ENCODE measurements around the gene RIBC1.

RIBC1 gene

DNA sequence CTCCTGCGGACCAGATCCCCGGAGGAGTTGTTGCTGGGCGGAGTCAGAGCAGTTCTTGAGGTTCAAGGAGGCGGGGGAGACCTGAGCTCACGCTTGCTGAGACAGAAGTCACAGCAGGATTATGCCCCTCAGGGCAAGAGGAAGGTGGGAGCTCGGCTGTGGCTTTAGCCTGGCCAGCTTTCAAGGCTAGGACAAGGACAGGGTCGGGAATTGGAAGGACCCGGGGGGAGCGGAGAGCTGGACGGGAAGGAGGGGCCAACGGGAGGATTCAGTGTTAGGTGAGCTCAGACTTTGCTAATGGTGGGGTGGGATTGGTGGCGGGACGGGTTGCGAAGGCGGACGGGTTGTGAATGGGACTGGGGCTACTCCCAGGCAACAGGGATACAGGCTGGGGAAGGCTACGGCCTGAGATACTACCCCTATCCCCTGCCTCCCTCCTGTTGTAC, at the start of gene RIBC1:
Gene RIBC1 (plus strand): TSS at position 13 of the 446 bp plus-strand sequence. CDS start 3,404 bp downstream, outside the sequence.
- no peak for TF ChIP-seq GATA3 (IDR thresholded peaks at IDR 0.05; ENCODE audit: low read depth, low read length)
- no peak for TF ChIP-seq GATA2 (IDR thresholded peaks at IDR 0.05; ENCODE audit: low read depth, low read length)

DNA sequence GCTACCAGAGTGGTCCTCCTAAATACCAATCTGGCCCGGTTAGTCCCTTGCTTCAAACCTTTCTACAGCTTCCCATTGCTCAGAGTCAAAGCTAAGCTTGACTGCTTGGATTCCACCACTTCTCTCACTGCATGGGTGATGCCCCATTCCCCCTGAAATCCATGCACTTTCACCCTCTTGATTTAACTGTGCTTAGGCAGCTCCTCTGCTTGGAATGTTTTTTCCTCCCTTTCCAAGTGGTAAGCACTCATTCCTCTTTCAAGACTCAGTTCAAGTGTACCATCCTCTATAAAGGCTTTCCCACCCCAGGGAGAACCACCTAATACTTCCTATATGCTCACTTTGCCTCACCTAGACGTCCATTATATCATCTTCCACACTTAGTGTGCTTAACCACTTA, 49.4 kb upstream of the RIBC1 start:
- no peak for TF ChIP-seq GATA3 (IDR thresholded peaks at IDR 0.05; ENCODE audit: low read depth, low read length)
- no peak for TF ChIP-seq GATA2 (IDR thresholded peaks at IDR 0.05; ENCODE audit: low read depth, low read length)

GRCh38 chrX:53374222-53374820, 48.4 kb upstream of the RIBC1 start:
- TF ChIP-seq GATA3 (IDR thresholded peaks at IDR 0.05; ENCODE audit: low read depth, low read length) (no peak), GATA2 (IDR thresholded peaks at IDR 0.05; ENCODE audit: low read depth, low read length) (no peak)

DNA sequence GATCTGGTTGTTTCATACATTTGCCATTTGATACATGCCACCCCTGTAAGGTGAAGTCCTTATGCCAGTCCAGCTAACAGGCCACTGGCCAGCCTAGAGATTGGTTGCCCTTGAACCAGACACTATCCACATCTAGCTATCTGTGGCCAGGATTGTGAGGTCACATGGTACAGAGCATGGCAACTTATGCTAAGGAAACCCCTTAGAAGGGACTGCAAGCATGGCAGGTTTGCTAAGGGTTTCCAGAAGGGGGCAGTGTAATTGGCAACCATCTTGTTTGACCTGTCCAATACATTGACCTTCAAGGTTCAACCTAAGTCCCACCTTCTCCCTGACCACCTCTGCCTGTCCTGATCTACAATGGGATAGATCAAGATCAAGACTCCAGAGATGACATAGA, 47.8 kb upstream of the RIBC1 start:
- TF ChIP-seq GATA3 (IDR thresholded peaks at IDR 0.05; ENCODE audit: low read depth, low read length), result no peak
- no peak for TF ChIP-seq GATA2 (IDR thresholded peaks at IDR 0.05; ENCODE audit: low read depth, low read length)

DNA sequence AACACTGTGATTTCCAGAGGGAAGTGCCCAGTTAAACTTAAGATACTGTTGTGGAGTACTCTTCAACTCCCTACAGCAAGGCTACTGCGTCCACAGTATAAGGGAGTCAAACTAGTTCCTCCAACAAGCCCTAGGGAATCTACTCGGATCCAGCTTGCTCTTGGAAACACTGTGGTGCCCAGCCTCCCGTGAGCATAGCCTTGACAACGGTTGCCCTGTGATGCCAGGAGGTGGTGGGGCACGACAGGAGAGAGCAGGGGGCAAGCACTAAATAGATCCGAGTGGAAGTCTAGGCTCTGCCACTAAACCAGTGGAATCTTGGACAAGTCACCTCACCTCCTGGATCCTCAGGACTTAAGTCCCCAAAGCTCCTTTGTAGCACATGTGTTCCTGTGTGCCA, 45.8 kb upstream of the RIBC1 start:
- TF ChIP-seq GATA3 (IDR thresholded peaks at IDR 0.05; ENCODE audit: low read depth, low read length), result no peak
- TF ChIP-seq GATA2 (IDR thresholded peaks at IDR 0.05; ENCODE audit: low read depth, low read length), result no peak

DNA sequence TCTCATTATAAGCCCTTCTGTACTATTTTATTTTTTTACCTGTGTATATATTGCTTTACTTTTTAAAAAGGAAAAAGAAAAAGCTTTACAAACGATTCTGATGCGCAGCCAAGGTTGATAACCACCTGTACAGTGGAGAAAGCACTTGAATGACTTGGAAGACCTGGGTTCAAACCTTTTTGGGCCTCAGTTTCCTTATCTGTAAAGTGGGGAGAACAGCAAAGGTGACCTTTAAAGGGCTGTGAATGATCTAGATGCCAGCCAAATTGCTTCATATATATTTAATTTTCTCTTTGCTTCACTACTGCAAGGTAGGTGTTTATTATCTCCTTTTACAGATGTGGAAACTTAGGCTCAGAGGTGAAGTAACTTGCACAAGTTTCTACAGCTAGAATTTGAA, 45.2 kb upstream of the RIBC1 start:
- TF ChIP-seq GATA3 (IDR thresholded peaks at IDR 0.05; ENCODE audit: low read depth, low read length) (no peak), GATA2 (IDR thresholded peaks at IDR 0.05; ENCODE audit: low read depth, low read length) (no peak)

DNA sequence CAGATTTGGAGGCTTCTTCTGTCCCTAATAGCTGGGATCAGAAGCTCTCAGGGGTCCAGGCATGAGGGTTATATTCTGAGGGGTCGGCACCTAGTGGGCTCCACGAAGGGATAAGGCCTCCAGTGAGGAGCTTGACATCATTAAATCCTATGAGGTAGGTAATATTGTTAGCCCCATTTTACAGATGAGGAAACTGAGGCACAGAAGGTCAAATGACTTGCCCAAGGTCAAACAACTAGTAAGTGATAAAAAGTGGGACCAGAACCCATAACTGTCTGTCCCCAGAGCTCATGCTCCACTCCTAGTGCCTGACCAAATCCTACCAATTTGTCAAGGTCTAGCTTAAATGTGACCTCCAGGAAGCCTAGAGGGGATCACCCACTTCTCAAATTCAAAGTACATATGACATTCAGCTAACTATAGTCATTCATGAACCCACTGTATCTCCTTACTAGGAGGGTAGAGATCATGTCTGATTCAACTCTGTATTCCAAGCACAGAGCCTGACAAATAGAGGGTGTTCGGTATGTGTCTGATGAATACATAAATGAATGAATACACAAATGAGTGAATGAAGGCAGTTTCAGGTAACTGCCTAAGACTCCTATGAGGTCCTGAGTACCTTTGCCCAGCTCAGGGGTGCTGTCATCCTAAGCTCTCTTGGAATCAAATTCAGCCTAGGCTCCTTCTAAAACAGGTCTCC, 43.5 kb upstream of the RIBC1 start:
- TF ChIP-seq GATA2 (IDR thresholded peaks at IDR 0.05; ENCODE audit: low read depth, low read length), result no peak
- no peak for TF ChIP-seq GATA3 (IDR thresholded peaks at IDR 0.05; ENCODE audit: low read depth, low read length)

GRCh38 chrX:53379747-53380146, 42.9 kb upstream of the RIBC1 start:
- no peak for TF ChIP-seq GATA3 (IDR thresholded peaks at IDR 0.05; ENCODE audit: low read depth, low read length)
- TF ChIP-seq GATA2 (IDR thresholded peaks at IDR 0.05; ENCODE audit: low read depth, low read length), result no peak

- TF ChIP-seq GATA2 (IDR thresholded peaks at IDR 0.05; ENCODE audit: low read depth, low read length) (no peak), GATA3 (IDR thresholded peaks at IDR 0.05; ENCODE audit: low read depth, low read length) (no peak)
These were observed 39.1 kb upstream of the RIBC1 start for GRCh38 chrX:53383376-53384076.

DNA sequence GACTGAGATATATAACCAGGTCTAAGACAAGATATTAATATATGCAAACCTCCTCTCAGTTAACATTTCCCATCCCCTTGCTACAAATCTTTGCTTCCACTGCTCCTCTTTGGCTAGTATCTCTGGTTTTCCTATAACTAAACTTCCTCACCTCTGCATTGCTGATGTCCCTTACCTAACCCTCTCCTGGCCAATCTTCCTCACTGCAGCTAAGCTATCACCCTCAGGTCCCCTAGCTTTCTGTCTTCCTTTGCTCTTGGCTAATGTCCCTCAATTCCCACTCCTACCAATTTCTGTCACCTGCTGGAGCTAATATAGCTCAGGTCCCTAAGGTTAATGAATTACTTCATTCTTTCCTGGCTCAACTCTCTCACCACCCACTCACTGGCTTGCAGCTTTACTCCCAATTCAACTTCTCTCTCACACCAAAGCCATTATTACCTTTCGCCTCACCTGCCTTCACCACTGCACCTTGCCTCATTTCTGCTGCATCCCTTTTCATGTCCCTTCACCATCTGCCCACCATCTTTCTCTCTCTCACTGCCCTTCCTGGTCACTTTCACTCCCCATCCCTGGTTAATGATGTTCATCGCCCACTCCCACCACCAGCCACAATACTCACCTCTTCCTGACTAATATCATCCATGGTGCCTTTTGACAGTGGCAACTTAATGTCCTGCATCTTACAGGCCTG, 26.9 kb upstream of the RIBC1 start:
- TF ChIP-seq GATA3 (IDR thresholded peaks at IDR 0.05; ENCODE audit: low read depth, low read length), result no peak
- TF ChIP-seq GATA2 (IDR thresholded peaks at IDR 0.05; ENCODE audit: low read depth, low read length), result no peak

DNA sequence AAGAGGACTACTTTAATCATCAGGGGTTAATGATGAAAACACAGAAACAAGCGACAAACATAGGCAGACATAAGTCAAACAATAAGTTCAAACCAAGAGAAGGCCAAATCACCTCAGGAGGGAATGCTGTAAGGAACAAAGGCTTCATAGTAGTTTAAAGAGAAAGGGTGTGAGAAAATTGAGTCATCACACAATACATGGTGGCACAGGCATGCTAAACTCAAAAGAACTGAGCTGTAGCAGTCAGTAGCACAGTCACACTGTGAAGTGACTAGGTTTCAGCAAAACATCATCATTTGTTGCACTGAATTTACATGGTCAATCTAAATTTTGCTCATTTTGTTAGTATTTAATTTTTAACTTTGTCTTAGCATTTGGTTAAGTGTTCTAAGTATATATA, 24.5 kb upstream of the RIBC1 start:
- no peak for TF ChIP-seq GATA2 (IDR thresholded peaks at IDR 0.05; ENCODE audit: low read depth, low read length)
- no peak for TF ChIP-seq GATA3 (IDR thresholded peaks at IDR 0.05; ENCODE audit: low read depth, low read length)

DNA sequence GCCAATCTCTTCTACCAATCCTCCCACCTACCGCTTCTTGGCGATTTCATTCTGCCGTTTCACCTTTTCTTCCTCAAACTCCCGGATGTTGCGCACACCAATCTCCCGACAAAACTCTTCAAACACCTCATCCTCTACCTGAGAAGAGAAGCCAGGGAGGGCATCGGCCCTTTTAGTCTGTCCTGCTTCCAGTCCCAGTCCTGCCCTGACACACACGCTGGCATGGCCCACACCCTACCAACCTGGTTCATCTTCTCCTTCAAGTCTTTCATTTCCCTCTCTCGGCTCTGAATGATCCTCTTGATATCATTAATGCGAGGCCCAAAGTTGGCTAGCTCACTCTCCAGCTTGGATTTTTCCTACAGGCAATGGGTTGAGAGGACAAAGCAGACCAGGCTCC, 19.1 kb upstream of the RIBC1 start:
- no peak for TF ChIP-seq GATA2 (IDR thresholded peaks at IDR 0.05; ENCODE audit: low read depth, low read length)
- TF ChIP-seq GATA3 (IDR thresholded peaks at IDR 0.05; ENCODE audit: low read depth, low read length), result no peak

DNA sequence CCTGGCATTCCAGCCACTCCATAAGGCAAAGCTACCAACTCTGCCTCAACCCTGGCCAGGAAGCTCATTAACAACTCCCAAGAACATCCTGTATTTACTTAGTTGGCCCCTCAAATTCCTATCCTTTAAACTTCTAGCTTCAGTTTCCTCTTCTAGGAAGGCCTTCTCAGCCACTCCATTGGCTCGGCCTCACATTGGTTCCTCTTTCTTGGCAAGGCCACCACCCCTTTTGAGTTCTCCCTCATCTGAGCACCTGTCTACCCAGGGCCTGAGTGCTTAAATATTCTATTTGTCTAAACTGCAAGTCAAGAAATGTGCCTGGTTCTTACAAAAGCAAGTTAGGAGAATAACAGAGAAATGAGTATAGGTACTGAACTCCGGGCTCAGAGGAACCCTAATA, 10.2 kb upstream of the RIBC1 start:
- TF ChIP-seq GATA3 (IDR thresholded peaks at IDR 0.05; ENCODE audit: low read depth, low read length), result no peak
- no peak for TF ChIP-seq GATA2 (IDR thresholded peaks at IDR 0.05; ENCODE audit: low read depth, low read length)

- TF ChIP-seq GATA3 (IDR thresholded peaks at IDR 0.05; ENCODE audit: low read depth, low read length) (no peak), GATA2 (IDR thresholded peaks at IDR 0.05; ENCODE audit: low read depth, low read length) (no peak)
These were observed 1.5 kb upstream of the RIBC1 start for GRCh38 chrX:53421125-53421524.

Data from SH-SY5Y (cell line).